Skeletal muscle cell (primary cell): ENCODE data around the gene HSPB8.

ENCODE experiments used
- DNase-seq: peaks from one replicate; pipeline ENCODE4 v3.0.0-alpha.2; 2010; ENCODE audit warnings: low read depth
- H3K4me3 ChIP-seq: 2 replicates; pipeline ENCODE4 v1.5.1; 2011; ENCODE audit warnings: low read depth, mild to moderate bottlenecking, control low read depth, low read length, moderate library complexity

HSPB8 gene, protein sequence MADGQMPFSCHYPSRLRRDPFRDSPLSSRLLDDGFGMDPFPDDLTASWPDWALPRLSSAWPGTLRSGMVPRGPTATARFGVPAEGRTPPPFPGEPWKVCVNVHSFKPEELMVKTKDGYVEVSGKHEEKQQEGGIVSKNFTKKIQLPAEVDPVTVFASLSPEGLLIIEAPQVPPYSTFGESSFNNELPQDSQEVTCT

DNA sequence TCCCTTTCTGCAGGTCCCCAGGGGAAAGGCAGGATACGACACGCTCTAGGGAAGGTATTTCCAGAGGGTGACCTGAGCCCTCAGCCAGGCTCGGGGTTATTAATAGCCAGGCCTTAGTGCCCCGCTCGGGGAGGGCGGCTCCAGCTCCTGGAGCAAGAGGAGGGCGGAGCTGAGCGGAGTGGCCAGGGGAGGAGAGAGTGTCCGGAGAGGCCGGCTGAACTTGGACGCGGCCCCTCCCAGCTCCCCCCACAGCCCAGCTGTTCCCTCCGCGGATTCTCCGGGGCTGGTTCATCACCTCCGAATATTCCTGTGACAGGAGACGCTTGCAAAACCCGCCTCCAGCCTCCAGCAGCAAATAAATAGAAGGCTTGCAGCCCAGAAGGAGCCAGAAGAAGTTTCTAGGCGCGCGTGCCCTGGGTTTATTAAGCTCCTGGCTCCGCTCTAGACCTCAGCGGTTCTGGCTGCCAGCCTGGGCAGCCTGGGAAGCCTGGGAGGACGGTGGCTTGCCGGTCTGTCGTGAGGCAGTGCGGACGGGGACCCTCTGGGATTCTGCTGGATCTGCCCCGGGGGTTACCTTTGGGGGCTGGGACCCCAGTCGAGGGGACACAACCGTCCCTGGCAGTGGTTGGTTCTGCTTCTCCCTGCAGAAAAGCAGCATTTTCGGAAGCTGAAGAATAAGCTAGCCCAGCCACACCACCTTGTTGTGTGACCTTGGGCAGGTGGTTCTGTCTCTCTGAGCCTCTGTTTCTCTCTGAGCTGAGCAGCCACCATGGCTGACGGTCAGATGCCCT, at the start of gene HSPB8:
Gene HSPB8, plus strand, starts transcription at position 388 of the 791 bp plus-strand sequence. Its CDS starts 382 bp downstream, at position 770.
- peak within 1 kb of the TSS; percentile 42 for H3K4me3 ChIP-seq
- peak; percentile 72 for DNase-seq

DNA sequence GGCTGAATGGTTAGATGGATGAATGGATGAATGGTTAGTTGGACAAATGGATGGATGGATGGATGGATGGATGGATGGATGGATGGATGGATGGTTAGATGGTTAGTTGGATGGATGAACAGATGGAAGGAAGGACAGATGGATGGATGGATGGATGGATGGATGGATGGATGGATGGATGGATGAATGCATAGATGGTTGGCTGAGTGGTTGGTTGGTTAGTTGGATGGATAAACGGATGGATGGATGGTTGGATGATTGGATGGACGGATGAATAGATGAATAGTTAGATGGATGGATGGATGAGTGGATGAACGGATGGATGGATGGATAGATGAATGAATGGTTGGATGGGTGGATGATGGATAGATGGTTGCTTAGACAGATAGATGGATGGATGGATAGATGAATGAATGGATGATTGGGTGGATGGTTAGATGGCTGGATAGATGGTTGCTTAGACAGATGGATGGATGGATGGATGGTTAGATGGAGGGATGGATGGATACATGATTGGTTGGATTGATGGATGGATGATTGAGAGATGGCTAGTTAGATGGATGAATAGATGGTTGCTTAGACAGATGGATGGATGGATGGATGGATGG, 48.8 kb upstream of the HSPB8 start:
- DNase-seq: no peak

DNA sequence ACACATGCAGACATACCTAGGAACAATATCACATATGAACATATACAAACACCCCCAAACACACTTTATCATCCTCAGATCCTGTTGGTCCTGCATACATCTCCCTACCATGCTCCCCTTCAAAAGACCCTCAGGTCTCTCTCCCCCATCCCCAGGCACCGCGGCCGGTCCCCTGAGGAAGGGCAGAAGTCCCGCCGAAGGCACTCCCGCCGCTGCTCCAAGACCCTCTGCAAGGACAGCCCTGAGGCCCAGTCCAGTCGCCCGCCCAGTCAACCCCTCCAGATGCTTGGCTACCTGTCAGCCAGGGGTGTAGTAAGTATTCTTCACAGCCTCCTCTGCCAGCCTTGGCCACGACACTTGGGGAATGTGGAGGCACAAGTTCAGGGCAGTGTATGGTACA, 48.2 kb upstream of the HSPB8 start:
- H3K4me3 ChIP-seq: no peak overlapping the region
- no peak for DNase-seq

More for the DNA sequence above, 48.8 kb upstream of the HSPB8 start:
- H3K4me3 ChIP-seq: no peak overlapping the region

DNA sequence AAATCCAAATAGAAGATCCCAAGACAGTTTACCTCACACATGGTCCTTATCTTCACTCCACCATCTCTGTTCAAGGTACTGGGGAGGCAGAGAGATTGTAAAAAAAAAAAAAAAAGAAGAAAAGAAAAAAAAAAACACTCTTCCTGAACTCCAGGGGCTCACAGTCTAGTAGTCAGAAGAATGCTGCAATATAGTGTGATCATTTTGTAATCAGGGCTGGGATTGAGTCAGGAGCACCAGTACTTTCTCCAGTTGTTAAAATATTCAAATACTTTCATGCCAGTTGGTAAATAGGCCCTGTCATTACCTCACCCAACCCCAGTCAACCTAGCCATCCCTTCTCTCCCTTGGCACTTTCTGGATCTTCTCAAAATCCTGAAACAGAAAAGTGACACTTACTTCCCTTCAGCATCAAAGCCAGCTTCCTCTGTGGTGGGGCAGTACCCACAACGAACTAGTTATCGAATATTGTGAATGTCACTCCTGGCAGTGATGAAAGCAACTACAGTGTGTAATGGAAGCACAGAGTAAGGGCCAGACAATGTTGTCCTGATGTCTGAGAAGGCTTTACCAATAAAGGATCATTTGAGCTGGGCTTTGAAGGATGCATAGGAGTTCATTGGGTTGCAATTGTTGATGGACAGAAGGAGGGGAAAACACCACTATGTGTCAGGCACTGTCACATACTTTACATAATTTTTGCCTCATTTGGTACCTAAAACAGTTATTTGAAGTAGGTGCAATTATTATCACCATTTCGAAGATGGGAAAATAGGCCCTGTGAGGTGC, 44.3 kb upstream of the HSPB8 start:
- H3K4me3 ChIP-seq: no peak overlapping the region
- no peak for DNase-seq

DNA sequence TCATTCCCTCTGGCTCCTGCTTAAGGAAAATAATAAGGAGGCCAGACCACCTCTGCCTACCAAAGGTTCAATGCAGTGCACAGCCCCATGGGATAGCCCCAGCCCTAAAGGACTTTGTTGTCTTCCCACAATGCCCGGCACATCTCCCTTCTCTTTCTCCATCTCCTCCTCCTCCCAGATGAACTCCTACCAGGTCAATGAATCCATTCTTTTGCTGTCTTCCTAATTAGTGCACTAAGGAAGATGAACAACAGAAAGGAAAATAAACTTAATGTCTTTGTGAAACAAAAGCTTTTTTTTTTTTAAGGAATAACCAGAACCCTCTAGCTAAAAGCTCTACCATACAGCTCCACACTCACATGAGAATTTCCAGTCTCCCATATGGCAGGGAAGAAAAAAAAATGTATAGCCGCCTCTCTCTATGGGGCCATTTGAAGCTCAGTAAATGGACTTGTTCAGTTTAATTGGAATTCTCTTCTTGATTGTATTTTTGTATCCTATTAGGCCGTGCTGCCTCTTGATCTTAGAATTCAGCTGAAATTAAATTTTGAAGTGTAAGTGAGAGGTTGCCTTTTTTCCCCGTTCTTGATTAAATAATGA, 41.8 kb upstream of the HSPB8 start:
- no peak overlapping the region for H3K4me3 ChIP-seq
- no peak for DNase-seq

DNA sequence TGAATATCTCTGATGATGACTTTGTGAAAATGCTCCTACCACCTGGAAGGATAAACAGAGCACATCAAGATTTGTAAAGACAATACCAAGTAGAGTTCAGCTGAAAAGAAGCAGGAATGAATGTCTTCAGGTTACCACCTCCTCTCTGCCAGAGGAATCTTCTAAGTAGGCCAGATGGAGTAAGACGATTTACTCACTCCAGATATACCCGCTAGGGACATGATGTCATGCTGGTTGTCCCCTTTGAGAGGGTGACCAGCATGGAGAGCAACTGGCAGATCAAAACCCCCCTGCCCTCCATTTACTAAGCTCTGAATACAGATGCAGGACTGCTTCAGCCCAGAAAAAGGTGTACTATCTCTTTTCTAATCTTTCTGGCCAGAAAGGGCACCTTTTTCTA, 39.3 kb upstream of the HSPB8 start:
- no peak overlapping the region for H3K4me3 ChIP-seq
- DNase-seq: no peak

DNA sequence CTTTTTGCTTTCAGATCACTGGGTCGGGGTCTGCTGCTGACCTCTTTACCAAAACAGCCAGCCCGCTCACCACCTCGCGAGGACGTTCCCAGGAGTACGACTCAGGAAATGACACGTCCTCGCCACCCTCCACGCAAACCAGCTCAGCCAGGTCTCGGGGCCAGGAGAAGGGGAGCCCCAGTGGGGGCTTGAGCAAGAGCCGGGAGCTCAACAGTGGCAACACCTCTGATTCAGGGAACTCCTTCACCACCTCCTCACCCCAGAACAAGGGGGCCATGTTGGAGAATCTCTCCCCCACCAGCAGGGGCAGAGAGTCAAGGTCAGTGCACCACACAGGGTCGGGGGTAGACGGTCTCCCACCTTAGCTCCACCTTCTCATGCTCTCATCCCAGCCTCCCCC, 33.4 kb upstream of the HSPB8 start:
- no peak for DNase-seq
- no peak overlapping the region for H3K4me3 ChIP-seq

DNA sequence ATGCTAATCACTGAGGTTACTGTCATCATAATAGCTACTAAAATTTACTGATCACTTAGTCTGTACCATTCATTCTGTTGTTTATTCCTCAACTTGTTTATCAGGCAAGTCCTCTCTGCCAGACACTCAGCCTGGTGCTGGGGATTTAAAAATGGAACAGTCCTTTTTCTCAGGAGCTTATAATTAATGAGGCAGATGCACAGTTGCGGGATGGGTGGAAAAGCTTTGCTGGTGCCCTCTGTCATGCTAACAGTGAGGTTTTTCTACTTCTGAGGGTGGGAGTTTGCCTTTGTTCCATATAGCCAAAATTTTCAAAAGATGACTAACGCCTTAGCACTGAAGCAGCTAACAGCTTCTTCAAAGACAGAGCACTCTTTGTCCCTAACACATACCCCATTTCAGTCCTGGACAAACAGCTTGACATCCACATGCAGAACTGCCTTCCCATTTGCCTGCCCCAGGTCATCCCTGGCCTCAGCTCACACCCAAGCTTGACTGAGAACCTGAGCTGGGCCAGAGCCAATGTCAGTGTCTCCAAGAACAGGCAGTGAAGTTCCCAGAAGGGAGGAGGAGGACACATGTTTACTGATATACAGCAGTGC, 30.8 kb upstream of the HSPB8 start:
- H3K4me3 ChIP-seq: no peak overlapping the region

DNA sequence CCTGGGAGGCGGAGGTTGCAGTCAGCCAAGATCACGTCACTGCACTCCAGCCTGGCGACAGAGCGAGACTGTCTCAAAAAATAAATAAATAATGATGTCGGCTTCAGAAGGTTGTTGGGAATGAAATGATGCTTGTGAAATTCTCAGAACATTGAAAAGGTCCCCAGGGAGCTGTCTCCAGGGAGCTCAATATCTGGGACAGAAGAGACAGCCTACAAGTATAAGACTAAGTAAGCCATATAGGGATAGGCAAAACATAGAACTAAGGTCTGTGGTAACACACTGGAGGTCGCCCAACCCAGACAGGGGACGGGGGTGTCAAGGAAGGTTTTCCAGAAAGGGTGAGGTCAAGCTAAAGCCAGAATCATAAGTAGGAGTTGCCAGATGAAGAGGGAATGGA, 29.5 kb upstream of the HSPB8 start:
- no peak overlapping the region for H3K4me3 ChIP-seq
- DNase-seq: no peak

More for the DNA sequence above, 30.8 kb upstream of the HSPB8 start:
- no peak for DNase-seq

DNA sequence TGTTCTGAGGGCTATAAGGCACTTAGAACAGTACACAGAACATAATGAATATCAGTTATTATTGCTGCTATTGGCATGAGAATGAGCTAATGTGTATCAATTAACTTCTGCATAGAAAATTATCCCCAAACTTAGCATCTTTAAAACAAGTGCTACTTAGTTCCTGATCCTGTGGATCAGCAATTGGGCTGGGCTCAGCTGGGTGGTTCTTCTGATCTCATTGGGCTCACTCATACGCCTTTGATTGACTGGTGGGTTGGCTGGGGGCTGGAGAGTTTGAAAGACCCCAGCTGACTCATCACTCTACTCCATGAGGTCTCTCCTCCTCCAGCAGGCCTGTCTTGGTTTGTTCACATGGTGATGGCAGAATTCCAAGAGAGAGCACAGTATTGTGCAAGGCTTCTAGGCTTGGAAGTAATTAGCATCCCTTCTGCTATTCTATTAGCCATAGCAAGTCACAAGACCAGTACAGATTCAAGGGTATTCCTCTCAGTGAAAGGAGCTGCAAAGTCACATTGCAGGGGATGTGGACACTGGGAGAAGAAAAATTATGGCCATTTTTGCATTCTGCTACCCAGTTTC, 27.2 kb upstream of the HSPB8 start:
- DNase-seq: no peak
- no peak overlapping the region for H3K4me3 ChIP-seq

DNA sequence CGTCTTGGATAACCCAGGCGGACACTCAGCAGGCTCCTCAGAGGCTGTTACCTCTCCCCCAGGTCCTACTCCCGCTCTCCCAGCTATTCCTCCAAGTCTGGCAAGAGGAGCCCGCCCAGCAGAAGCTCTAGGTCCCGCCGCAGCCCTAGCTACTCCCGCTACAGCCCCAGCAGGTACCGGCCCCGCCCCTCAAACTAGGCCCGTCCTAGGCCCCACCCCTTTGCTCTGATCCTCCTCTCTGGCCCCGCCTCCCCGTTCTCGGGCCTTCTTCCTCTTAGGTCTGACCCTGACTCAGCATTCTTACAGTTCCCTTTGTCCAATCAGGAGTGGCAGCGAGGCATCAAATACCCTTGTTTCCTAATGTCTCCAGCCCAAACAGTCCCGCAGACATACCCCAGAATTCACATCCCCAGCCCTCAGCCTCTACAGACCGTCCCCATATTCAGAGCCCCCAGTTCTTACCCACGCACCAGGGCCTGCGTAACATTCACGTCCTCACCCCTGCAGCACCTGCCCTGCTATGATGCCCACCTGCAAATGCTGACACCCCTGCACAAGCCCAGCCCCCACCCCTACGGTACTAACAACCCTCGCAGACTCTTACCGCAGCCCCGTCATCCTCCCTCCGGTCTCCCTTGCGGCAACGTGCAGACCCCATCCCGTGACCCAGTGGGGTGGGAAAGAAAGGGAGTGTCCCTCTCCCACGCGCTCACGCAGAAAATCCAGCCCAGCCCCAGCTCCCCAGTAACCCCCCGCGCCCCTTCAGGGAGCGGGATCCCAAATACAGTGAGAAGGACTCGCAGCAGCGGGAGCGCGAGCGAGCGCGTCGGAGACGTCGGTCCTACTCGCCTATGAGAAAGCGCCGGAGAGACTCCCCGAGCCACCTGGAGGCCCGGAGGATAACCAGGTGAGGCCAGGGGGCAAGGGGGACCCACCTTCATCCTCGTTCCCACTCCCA, 25.0 kb upstream of the HSPB8 start:
- peak overlapping the region; percentile 27 for H3K4me3 ChIP-seq
- DNase-seq: no peak

DNA sequence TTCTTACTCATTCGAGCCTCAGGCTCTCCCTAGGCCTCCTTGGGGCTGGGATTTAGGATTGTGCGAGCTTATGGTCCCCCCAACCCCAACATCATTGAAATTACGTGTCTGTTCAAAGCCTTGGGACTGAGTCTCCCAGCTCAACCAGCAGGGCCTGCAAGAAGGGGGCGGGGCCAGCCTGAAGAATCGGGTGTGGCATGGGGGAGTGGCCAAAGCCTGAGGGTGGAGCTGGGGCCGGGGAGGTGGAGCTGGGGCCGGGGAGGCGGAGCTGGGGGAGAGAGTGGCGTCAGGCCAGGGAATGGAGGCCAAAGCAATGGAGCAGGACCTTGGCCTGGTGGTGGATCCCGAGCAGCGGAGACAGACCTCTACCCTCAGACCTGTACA, 24.3 kb upstream of the HSPB8 start:
- H3K4me3 ChIP-seq: peak overlapping the region; percentile 27
- no peak for DNase-seq

DNA sequence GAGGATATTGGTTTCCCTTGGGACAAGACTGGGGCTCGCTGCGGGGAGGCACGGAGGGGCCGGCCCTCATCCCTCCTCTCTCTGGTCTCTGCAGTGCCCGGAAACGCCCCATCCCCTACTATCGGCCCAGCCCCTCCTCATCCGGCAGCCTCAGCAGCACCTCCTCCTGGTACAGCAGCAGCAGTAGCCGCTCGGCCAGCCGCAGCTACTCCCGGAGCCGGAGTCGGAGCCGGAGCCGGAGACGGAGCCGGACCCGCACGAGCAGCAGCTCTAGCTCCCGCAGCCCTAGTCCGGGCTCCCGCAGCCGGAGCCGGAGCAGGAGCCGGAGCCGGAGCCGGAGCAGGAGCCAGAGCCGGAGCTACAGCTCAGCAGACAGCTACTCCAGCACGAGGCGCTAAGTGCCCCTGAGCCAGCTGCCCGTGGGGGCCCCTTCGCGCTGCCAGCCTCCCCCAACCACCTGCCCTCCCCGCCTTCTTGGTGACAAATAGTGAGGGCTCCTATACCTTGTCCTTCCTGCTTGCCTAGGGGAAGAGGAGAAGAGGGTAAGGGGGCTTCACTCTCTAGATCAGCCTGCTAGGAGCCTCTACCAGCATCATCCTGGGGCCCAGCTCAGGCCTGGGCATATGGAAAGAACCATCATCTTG, 22.2 kb upstream of the HSPB8 start:
- H3K4me3 ChIP-seq: no peak overlapping the region
- DNase-seq: no peak

DNA sequence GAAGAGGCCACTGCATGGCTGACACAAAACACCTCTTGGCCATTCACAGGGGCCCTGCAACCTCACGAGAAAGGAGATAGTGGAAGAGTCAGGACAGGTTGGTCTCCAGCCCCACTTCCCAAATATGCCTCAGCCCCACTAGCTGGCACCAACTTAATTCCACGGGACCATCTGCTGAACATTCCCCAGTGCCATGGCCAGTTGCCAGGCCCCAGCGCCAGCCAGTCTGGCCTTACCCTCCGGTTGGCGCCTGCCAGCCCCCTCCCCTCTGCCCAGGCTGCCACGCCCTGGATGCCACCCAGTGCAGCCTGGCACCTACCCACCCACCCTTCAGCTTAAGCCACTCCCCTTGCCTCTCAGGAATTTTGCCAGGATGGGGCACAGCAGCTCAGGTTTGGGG, 21.2 kb upstream of the HSPB8 start:
- DNase-seq: no peak
- no peak overlapping the region for H3K4me3 ChIP-seq

DNA sequence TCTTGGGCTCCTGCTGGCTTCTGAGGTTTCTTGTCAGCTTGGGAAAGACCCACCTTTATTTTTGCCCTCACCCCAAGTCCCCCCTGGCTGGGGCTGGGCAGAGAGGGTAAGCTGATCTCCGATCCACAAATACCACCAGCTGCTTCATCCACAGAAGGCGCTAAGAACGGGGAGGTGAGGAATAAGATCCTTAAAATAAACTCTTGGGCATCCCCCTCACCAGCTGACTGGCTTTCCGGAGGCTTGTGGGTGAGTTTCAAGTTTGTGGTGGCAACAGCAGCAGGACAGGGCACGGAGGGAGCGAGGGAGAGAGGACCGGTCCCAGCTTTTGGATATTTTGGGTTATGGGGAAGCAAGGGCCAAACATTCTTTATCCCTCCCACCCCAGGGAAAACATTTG, 20.8 kb upstream of the HSPB8 start:
- no peak overlapping the region for H3K4me3 ChIP-seq
- no peak for DNase-seq

DNA sequence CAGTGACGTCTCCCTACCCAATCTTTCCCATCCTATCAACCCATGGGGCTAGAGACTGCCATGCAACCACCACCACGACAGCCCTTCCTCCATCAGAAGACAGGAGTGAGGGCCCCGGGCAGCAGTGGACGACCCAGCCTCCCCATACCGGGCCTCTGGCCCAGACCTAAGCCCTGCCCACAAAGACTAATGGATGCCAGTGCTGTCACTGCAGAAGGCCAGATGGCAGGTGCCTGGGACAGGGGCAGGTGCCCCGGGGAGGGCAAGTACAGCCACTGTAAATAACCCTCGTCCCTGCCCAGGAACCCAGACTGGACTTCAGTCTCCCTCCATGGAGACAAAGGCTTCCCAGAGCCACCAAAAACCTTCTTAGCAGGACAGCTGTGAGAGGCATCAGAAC, 20.3 kb upstream of the HSPB8 start:
- DNase-seq: no peak
- H3K4me3 ChIP-seq: no peak overlapping the region

DNA sequence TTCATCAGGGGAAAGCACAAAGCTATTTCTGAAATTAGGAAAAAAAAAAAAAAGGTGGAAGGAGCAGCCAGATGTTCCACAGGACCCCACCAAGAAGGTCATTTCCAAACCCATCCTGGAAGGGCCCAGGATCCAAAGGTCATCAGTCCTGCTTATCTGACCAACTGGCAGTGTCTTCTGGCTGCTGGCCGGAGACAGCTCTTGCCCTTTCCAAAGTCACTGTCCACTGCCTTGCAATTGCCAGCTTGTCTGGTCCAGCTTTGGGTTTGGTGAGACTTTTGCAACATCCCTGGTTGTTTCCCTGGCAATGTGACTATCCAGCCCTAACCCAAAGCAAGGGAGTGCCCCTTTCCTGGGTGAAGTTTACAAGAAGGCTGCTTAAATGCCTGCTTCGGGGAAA, 18.9 kb upstream of the HSPB8 start:
- no peak overlapping the region for H3K4me3 ChIP-seq
- DNase-seq: no peak
